Central memory CD8-positive, alpha-beta T cell (primary cell): ENCODE data around the gene LRRC32.

Experiments
- ATAC-seq: fragments of 150-1000 bp; cut with Tn5 transposase; replicated peaks from 2 replicates; pipeline ENCODE4 v1.10.0; 2022; ENCODE audit warnings: mild to moderate bottlenecking, moderate FRiP score, moderate number of reproducible peaks; ENCODE audit not compliant: poor library complexity, severe bottlenecking; ENCODE audit errors: extremely low read depth
- DNase-seq, 2 donors: peaks; one replicate each; pipeline ENCODE4 v3.0.0; 2021; ENCODE audit warnings: low spot score in 2 of 2
- H3K27ac Mint-ChIP-seq: one replicate; pipeline ENCODE4 v1.8.0; 2022; ENCODE audit warnings: low read depth, mild to moderate bottlenecking, moderate library complexity, mixed read lengths
- H3K27me3 Mint-ChIP-seq: one replicate; pipeline ENCODE4 v1.8.0; 2022; ENCODE audit warnings: mixed read lengths
- H3K36me3 Mint-ChIP-seq: one replicate; pipeline ENCODE4 v1.8.0; 2022; ENCODE audit warnings: mild to moderate bottlenecking, moderate library complexity, mixed read lengths; ENCODE audit not compliant: insufficient read depth
- H3K4me1 Mint-ChIP-seq: one replicate; pipeline ENCODE4 v1.8.0; 2022; ENCODE audit warnings: mixed read lengths
- H3K4me3 Mint-ChIP-seq: one replicate; pipeline ENCODE4 v1.8.0; 2022; ENCODE audit warnings: mild to moderate bottlenecking, moderate library complexity, mixed read lengths
- H3K9me3 Mint-ChIP-seq: one replicate; pipeline ENCODE4 v1.8.0; 2022; ENCODE audit warnings: mixed read lengths

LRRC32 gene

GRCh38 chr11:76663486-76663810, 7.1 kb downstream of the LRRC32 start:
- Mint-ChIP-seq H3K4me3 (no peak overlapping the region), H3K27me3 (peaks cover under 1% of the 10 kb centered on the region), H3K27ac (peak overlapping the region; percentile 87), H3K4me1 (peaks cover 18% of the 10 kb centered on the region), H3K36me3 (peaks cover 7% of the 10 kb centered on the region), H3K9me3 (no peaks in the 10 kb centered on the region)
- no peak for ATAC-seq
- no peak for DNase-seq

- H3K27ac Mint-ChIP-seq, result no peak overlapping the region
- no peak overlapping the region for H3K4me3 Mint-ChIP-seq
- no peaks in the 10 kb centered on the region for H3K9me3 Mint-ChIP-seq
- DNase-seq (no peak), ATAC-seq (no peak)
- H3K27me3 Mint-ChIP-seq, result no peaks in the 10 kb centered on the region
- H3K4me1 Mint-ChIP-seq, result peaks cover 18% of the 10 kb centered on the region
- H3K36me3 Mint-ChIP-seq, result peaks cover 7% of the 10 kb centered on the region
Observed at GRCh38 chr11:76662656-76663485, 7.7 kb downstream of the LRRC32 start.

- H3K4me3 Mint-ChIP-seq, result no peak overlapping the region
- no peaks in the 10 kb centered on the region for H3K9me3 Mint-ChIP-seq
- ATAC-seq, result no peak
- H3K27ac Mint-ChIP-seq, result no peak overlapping the region
- H3K36me3 Mint-ChIP-seq, result peaks cover 7% of the 10 kb centered on the region
- no peak for DNase-seq
- peaks cover 18% of the 10 kb centered on the region for H3K4me1 Mint-ChIP-seq
- H3K27me3 Mint-ChIP-seq, result no peaks in the 10 kb centered on the region
Observed at GRCh38 chr11:76661834-76662434, 8.6 kb downstream of the LRRC32 start.

- peaks cover 18% of the 10 kb centered on the region for H3K4me1 Mint-ChIP-seq
- no peaks in the 10 kb centered on the region for H3K9me3 Mint-ChIP-seq
- H3K27ac Mint-ChIP-seq, result no peak overlapping the region
- H3K4me3 Mint-ChIP-seq, result no peak overlapping the region
- DNase-seq, result no peak
- H3K27me3 Mint-ChIP-seq, result no peaks in the 10 kb centered on the region
- ATAC-seq, result no peak
- H3K36me3 Mint-ChIP-seq, result peaks cover 7% of the 10 kb centered on the region
Observed at GRCh38 chr11:76661306-76661751, 9.2 kb downstream of the LRRC32 start.

GRCh38 chr11:76660533-76661305, 9.8 kb downstream of the LRRC32 start:
- Mint-ChIP-seq H3K9me3 (no peaks in the 10 kb centered on the region), H3K36me3 (peaks cover 7% of the 10 kb centered on the region), H3K27me3 (no peaks in the 10 kb centered on the region), H3K4me1 (peaks cover 15% of the 10 kb centered on the region), H3K4me3 (no peak overlapping the region), H3K27ac (no peak overlapping the region)
- DNase-seq, result no peak
- ATAC-seq, result no peak

- Mint-ChIP-seq H3K4me3 (no peak overlapping the region), H3K36me3 (peaks cover 7% of the 10 kb centered on the region), H3K4me1 (peaks cover 7% of the 10 kb centered on the region), H3K27me3 (no peaks in the 10 kb centered on the region), H3K9me3 (no peaks in the 10 kb centered on the region), H3K27ac (no peak overlapping the region)
- ATAC-seq, result no peak
- DNase-seq, result no peak
Observed at GRCh38 chr11:76659672-76660532, 10.6 kb downstream of the LRRC32 start.

- no peak for ATAC-seq
Observed at GRCh38 chr11:76658651-76659650, 11.6 kb downstream of the LRRC32 start.

GRCh38 chr11:76658231-76658630, 12.3 kb downstream of the LRRC32 start:
- H3K27ac Mint-ChIP-seq, result no peak overlapping the region
- DNase-seq (no peak), ATAC-seq (no peak)
- peaks cover 5% of the 10 kb centered on the region for H3K36me3 Mint-ChIP-seq
- no peaks in the 10 kb centered on the region for H3K9me3 Mint-ChIP-seq
- H3K4me1 Mint-ChIP-seq, result no peaks in the 10 kb centered on the region
- no peak overlapping the region for H3K4me3 Mint-ChIP-seq
- H3K27me3 Mint-ChIP-seq, result peaks cover 12% of the 10 kb centered on the region

More at GRCh38 chr11:76658651-76659650, 11.6 kb downstream of the LRRC32 start:
- Mint-ChIP-seq H3K36me3 (peaks cover 5% of the 10 kb centered on the region), H3K9me3 (no peaks in the 10 kb centered on the region), H3K27me3 (peaks cover 5% of the 10 kb centered on the region), H3K4me1 (no peaks in the 10 kb centered on the region), H3K27ac (no peak overlapping the region), H3K4me3 (no peak overlapping the region)
- DNase-seq, result no peak

GRCh38 chr11:76657187-76658170, 13.1 kb downstream of the LRRC32 start:
- no peaks in the 10 kb centered on the region for H3K9me3 Mint-ChIP-seq
- H3K27me3 Mint-ChIP-seq, result peaks cover 16% of the 10 kb centered on the region
- DNase-seq, result no peak
- H3K4me1 Mint-ChIP-seq, result no peaks in the 10 kb centered on the region
- no peak overlapping the region for H3K27ac Mint-ChIP-seq
- ATAC-seq, result no peak
- no peak overlapping the region for H3K4me3 Mint-ChIP-seq
- H3K36me3 Mint-ChIP-seq, result peaks cover 5% of the 10 kb centered on the region

GRCh38 chr11:76656571-76657081, 13.9 kb downstream of the LRRC32 start:
- ATAC-seq, result no peak
- no peak overlapping the region for H3K27ac Mint-ChIP-seq

More at GRCh38 chr11:76656571-76657081, 13.9 kb downstream of the LRRC32 start:
- no peaks in the 10 kb centered on the region for H3K9me3 Mint-ChIP-seq
- no peaks in the 10 kb centered on the region for H3K4me1 Mint-ChIP-seq
- no peak overlapping the region for H3K4me3 Mint-ChIP-seq
- H3K36me3 Mint-ChIP-seq, result peaks cover 5% of the 10 kb centered on the region
- H3K27me3 Mint-ChIP-seq, result peaks cover 16% of the 10 kb centered on the region
- DNase-seq, result no peak
